HCT116 (cell line): ENCODE measurements around the gene GPX4.
"Not testable (repeated sequence)": the region's sequence is repeated elsewhere in the genome, so short reads cannot be mapped to it uniquely, and the experiment has no call there.

Experiments
- EZH2phosphoT487 ChIP-seq: fragments of 200-600 bp; IDR thresholded peaks from 2 replicates; pipeline ENCODE4 v1.6.1; 2018; ENCODE audit warnings: antibody characterized with exemption, borderline replicate concordance
- JUND ChIP-seq: IDR thresholded peaks from 2 replicates; pipeline ENCODE4 v1.6.1; 2012
- POLR2A ChIP-seq: IDR thresholded peaks from 2 replicates; pipeline ENCODE4 v1.7.0; 2011; ENCODE audit warnings: borderline replicate concordance; ENCODE audit not compliant: insufficient read depth, insufficient read length; ENCODE audit errors: extremely low read depth
- SP1 ChIP-seq: IDR thresholded peaks from 2 replicates; pipeline ENCODE4 v1.6.1; 2012; ENCODE audit warnings: low read depth
- TCF7L2 ChIP-seq: IDR thresholded peaks from 2 replicates; pipeline ENCODE4 v1.7.0; 2011; ENCODE audit warnings: borderline replicate concordance, inconsistent platforms; ENCODE audit not compliant: insufficient read depth, insufficient read length; ENCODE audit errors: extremely low read depth
- YY1 ChIP-seq: IDR thresholded peaks from 2 replicates; pipeline ENCODE4 v1.6.1; 2011; ENCODE audit warnings: low read length, low read depth, moderate library complexity, mild to moderate bottlenecking; ENCODE audit not compliant: insufficient replicate concordance; ENCODE audit errors: extremely low read depth
- TF ChIP-seq, protein P1 (sequence below), 3 experiments: fragments of 200-600 bp in 1 of 3; sonication (generic) in 1 of 3; IDR thresholded peaks in 2 of 3; conservative IDR thresholded peaks in 1 of 3; 2 replicates each; pipeline ENCODE4 v1.5.1; 2012 to 2017; ENCODE audit warnings: low read depth in 2 of 3, low read length in 2 of 3, antibody characterized with exemption in 1 of 3, borderline replicate concordance in 1 of 3, control low read depth in 1 of 3, mild to moderate bottlenecking in 1 of 3, mixed read lengths in 1 of 3, mixed run types in 1 of 3, moderate library complexity in 1 of 3; ENCODE audit not compliant: insufficient read depth in 1 of 3
- TF ChIP-seq, protein P2 (sequence below): IDR thresholded peaks from 2 replicates; pipeline ENCODE4 v1.6.1; 2012; ENCODE audit warnings: low read depth

DNA sequence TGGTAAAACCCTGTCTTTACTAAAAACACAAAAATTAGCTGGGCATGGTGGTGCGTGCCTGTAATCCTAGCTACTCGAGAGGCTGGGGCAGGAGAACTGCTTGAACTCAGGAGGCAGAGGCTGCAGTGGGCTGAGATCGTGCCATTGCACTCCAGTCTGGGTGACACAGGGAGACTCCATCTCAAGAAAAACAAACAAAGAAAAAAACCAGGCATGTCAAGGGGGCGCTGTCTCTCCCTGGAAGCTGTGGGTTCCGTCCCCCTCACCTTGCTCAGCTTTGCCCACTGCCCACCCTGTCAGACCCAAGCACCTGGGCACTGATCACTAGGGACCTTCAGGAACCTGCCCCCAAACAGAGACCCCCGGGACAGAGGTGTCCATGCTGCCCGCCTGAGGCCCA is 25.3 kb downstream of the GPX4 start:
- not testable (repeated sequence) for TF ChIP-seq TCF7L2, POLR2A, JUND, SP1, EZH2phosphoT487, YY1
- TF ChIP-seq, protein P1, sequence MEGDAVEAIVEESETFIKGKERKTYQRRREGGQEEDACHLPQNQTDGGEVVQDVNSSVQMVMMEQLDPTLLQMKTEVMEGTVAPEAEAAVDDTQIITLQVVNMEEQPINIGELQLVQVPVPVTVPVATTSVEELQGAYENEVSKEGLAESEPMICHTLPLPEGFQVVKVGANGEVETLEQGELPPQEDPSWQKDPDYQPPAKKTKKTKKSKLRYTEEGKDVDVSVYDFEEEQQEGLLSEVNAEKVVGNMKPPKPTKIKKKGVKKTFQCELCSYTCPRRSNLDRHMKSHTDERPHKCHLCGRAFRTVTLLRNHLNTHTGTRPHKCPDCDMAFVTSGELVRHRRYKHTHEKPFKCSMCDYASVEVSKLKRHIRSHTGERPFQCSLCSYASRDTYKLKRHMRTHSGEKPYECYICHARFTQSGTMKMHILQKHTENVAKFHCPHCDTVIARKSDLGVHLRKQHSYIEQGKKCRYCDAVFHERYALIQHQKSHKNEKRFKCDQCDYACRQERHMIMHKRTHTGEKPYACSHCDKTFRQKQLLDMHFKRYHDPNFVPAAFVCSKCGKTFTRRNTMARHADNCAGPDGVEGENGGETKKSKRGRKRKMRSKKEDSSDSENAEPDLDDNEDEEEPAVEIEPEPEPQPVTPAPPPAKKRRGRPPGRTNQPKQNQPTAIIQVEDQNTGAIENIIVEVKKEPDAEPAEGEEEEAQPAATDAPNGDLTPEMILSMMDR (IDR thresholded peaks at IDR 0.05 in 2 of 3, conservative IDR thresholded peaks at IDR 0.05 in 1 of 3; ENCODE audit: borderline replicate concordance in 1 of 3, insufficient read depth in 1 of 3, low read depth in 2 of 3, low read length in 2 of 3): not testable (repeated sequence)
- TF ChIP-seq, protein P2, sequence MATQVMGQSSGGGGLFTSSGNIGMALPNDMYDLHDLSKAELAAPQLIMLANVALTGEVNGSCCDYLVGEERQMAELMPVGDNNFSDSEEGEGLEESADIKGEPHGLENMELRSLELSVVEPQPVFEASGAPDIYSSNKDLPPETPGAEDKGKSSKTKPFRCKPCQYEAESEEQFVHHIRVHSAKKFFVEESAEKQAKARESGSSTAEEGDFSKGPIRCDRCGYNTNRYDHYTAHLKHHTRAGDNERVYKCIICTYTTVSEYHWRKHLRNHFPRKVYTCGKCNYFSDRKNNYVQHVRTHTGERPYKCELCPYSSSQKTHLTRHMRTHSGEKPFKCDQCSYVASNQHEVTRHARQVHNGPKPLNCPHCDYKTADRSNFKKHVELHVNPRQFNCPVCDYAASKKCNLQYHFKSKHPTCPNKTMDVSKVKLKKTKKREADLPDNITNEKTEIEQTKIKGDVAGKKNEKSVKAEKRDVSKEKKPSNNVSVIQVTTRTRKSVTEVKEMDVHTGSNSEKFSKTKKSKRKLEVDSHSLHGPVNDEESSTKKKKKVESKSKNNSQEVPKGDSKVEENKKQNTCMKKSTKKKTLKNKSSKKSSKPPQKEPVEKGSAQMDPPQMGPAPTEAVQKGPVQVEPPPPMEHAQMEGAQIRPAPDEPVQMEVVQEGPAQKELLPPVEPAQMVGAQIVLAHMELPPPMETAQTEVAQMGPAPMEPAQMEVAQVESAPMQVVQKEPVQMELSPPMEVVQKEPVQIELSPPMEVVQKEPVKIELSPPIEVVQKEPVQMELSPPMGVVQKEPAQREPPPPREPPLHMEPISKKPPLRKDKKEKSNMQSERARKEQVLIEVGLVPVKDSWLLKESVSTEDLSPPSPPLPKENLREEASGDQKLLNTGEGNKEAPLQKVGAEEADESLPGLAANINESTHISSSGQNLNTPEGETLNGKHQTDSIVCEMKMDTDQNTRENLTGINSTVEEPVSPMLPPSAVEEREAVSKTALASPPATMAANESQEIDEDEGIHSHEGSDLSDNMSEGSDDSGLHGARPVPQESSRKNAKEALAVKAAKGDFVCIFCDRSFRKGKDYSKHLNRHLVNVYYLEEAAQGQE: not testable (repeated sequence)
